Kidney epithelial cell (primary cell): ENCODE results near the gene AMBRA1. TPM values are rescaled to one million over a fixed set of nuclear protein-coding genes. Genes with fewer than 3 reads are reported as not detected.

Source experiments
- DNase-seq: peaks from one replicate; pipeline ENCODE4 v3.0.0-alpha.2; 2010; ENCODE audit warnings: low read depth
- H3K27me3 ChIP-seq: 2 replicates; pipeline ENCODE4 v1.6.0; 2011; ENCODE audit warnings: low read length; ENCODE audit not compliant: control insufficient read depth, insufficient read depth
- H3K36me3 ChIP-seq: 2 replicates; pipeline ENCODE4 v1.5.1; 2011; ENCODE audit warnings: low read length; ENCODE audit not compliant: control insufficient read depth, insufficient read depth
- H3K4me3 ChIP-seq: 2 replicates; pipeline ENCODE4 v1.5.1; 2011; ENCODE audit warnings: low read depth, mild to moderate bottlenecking, control low read depth, low read length
- total RNA-seq: library from RNA; depleted of rRNA; stranded (reverse); fragments of >200 nt; gene quantifications from 2 replicates; pipeline ENCODE4 v1.2.3, GENCODE V29; 2015
- TF ChIP-seq, protein P1 (sequence below): IDR thresholded peaks from 2 replicates; pipeline ENCODE4 v1.5.1; 2011; ENCODE audit warnings: mild to moderate bottlenecking, moderate library complexity, low read length, control low read depth, inconsistent platforms; ENCODE audit not compliant: insufficient read depth, poor library complexity, severe bottlenecking

AMBRA1 gene
- total RNA-seq, 1 donor from 2014 or later, result 23.1 TPM

DNA sequence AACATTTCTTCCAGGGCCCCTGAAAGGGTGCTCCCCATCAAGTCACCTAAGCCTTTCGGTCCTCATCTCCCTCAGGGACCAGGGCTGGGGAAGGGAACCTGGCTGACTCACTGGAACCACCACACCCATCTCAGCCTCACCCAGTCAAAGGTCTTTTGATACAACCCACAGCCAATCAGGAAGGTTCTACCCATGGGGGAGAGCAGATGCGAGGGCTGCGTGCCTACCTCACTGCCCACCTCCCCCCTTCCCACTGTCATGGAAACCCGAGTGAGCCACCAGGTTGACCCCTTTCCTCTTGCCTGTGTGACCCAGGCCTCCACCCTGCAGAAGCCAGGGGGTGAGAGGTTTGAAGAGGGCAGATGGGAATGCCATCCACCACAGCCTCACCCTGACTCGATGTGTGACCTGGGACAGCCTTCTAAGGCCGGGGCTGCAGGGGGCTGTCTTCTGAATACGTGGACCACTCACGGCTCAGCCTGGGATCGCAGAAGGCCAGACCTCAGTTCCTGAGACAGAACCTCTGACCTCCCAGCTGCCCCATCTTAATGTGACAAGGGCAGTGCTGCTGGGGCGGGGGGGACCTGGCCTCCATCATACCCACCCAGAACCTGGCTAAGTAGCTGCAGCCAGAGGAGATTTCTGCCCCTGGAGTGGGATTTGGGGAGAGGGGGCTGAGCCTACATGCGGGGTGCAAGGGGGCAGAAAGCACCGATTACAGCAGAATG lies 209.7 kb downstream of the AMBRA1 start:
- TF ChIP-seq, protein P1, sequence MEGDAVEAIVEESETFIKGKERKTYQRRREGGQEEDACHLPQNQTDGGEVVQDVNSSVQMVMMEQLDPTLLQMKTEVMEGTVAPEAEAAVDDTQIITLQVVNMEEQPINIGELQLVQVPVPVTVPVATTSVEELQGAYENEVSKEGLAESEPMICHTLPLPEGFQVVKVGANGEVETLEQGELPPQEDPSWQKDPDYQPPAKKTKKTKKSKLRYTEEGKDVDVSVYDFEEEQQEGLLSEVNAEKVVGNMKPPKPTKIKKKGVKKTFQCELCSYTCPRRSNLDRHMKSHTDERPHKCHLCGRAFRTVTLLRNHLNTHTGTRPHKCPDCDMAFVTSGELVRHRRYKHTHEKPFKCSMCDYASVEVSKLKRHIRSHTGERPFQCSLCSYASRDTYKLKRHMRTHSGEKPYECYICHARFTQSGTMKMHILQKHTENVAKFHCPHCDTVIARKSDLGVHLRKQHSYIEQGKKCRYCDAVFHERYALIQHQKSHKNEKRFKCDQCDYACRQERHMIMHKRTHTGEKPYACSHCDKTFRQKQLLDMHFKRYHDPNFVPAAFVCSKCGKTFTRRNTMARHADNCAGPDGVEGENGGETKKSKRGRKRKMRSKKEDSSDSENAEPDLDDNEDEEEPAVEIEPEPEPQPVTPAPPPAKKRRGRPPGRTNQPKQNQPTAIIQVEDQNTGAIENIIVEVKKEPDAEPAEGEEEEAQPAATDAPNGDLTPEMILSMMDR, result no peak
- peaks cover 20% of the 10 kb centered on the region for H3K27me3 ChIP-seq
- no peaks in the 10 kb centered on the region for H3K36me3 ChIP-seq
- H3K4me3 ChIP-seq, result no peak overlapping the region
- no peak for DNase-seq

DNA sequence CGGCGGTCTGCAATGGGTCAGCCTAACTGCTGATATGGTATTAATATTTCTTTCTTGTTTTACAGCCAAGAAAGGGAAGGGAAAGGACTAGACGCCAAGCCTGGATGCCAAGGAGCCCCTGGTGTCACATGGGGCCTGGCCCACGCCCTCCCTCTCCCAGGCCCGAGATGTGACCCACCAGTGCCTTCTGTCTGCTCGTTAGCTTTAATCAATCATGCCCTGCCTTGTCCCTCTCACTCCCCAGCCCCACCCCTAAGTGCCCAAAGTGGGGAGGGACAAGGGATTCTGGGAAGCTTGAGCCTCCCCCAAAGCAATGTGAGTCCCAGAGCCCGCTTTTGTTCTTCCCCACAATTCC lies 210.4 kb downstream of the AMBRA1 start:
- Histone ChIP-seq H3K36me3 (no peaks in the 10 kb centered on the region), H3K27me3 (peaks cover 13% of the 10 kb centered on the region), H3K4me3 (no peak overlapping the region)
- no peak for DNase-seq
- TF ChIP-seq, protein P1, result no peak

DNA sequence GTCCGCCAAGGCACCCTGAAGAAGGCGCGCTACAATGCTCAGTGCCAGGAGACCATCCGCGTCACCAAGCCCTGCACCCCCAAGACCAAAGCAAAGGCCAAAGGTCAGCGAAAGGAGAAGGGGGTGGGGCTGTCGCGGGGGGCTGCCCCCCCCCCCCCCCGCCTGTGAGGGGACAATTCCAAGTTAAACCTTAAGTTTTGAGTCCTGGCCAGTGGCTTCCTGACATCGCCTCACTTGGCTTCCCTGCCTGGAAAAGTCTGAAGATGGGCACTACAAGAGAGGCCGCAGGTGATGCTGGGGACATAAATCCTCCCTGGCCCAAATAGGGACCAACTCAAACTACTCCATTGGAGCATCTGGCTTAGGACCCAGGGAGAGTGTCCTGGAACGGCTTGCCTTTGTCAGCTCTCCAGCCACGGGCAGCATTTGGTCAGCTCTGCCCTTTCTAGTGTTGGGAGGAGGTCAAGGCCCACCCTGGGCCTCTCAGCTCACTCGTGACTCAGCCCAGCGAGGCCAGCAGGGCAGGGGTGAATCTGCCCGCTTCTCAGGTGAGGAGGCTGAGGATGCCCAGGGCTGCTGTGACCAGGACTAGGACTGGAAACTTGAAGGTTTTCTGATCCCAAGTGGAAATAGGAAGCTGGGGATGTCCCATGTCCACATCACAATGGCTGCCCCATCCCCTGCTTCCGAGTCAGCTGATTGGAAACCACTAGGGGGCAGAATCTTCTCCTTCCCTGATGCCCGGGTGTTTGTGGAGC lies 211.0 kb downstream of the AMBRA1 start:
- no peak for DNase-seq
- Histone ChIP-seq H3K4me3 (peak overlapping the region; percentile 54), H3K27me3 (peaks cover 7% of the 10 kb centered on the region), H3K36me3 (no peaks in the 10 kb centered on the region)
- TF ChIP-seq, protein P1, result peak; percentile 62

DNA sequence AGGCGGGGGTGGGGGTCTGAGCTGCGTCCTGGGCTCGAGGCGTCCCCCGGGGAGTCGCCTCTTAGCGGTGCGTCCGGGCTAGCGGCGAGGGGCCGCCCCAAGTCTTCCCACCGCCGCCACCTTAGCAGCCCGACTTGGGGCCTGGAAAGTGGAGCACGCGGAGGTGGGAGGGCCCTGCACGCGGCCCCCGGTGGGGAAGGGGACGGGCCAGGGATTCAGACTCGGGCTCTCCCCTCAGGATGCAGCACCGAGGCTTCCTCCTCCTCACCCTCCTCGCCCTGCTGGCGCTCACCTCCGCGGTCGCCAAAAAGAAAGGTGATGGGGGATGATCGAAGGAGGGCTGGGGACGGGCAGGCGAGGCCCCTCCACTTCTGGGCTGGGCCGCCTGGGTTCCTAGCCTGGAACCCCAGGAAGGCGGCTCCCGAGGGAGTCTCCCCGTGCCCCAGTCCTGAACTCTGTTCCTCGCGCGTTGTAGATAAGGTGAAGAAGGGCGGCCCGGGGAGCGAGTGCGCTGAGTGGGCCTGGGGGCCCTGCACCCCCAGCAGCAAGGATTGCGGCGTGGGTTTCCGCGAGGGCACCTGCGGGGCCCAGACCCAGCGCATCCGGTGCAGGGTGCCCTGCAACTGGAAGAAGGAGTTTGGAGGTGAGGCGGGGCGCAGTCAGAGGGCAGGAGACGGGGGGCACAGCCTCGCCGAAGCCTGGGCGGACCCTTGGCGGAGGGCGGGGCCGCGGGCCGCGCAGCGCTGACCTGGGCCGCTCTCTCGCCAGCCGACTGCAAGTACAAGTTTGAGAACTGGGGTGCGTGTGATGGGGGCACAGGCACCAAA lies 211.8 kb downstream of the AMBRA1 start:
- peaks cover 3% of the 10 kb centered on the region for H3K27me3 ChIP-seq
- H3K4me3 ChIP-seq, result peak overlapping the region; percentile 54
- TF ChIP-seq, protein P1, result no peak
- no peak for DNase-seq
- H3K36me3 ChIP-seq, result no peaks in the 10 kb centered on the region

DNA sequence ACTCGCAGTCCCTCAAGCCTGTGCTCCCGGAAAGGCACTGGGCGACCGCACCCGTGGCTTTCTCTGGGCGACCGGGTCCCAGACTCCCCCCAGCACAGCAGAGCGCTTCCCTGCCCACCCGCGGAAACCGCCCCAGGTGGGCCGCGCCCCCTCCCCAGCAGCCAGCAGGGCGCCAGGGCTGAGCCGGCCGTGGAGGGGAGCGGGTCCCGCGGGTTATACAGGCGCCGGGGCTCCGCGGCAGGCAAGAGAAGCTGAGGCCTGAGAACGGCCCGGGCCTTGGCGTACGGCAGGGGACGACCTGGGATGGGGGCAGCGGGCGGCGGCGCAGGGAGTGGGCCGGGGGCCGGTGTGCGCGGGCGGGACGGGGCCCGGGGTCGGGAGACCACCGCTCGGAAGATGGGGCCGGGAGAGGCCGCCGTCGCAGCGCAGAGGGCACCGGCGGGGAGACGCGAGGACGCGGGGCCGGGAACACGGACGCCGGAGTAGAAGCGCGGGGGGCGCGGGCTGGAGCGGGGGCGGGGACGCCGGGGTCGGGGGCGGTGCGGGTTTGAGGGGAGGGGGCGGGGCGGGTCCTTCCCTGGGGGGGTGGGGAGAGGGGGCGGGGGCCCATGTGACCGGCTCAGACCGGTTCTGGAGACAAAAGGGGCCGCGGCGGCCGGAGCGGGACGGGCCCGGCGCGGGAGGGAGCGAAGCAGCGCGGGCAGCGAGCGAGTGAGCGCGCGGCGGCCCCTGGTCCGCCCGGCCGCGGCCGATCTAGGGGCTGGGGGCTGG lies 212.6 kb downstream of the AMBRA1 start, which contains the start of gene MDK:
TSS of gene MDK (plus strand) at position 622 of the 771 bp plus-strand sequence. CDS start 389 bp downstream, outside the sequence.
- Histone ChIP-seq H3K36me3 (no peaks in the 10 kb centered on the region), H3K27me3 (no peaks in the 10 kb centered on the region), H3K4me3 (peak within 1 kb of the TSS; percentile 54)
- TF ChIP-seq, protein P1, result no peak
- DNase-seq, result no peak
